Activated T-cell treated with anti-CD3 and anti-CD28 coated beads for 4 hours (primary cell): ENCODE results near the gene KCNJ14.
"Not testable (repeated sequence)": the region's sequence is repeated elsewhere in the genome, so short reads cannot be mapped to it uniquely, and the experiment has no call there.

ENCODE experiments used
- DNase-seq: peaks from one replicate; pipeline ENCODE4 v3.0.0-alpha.2; 2020

KCNJ14 gene

DNA sequence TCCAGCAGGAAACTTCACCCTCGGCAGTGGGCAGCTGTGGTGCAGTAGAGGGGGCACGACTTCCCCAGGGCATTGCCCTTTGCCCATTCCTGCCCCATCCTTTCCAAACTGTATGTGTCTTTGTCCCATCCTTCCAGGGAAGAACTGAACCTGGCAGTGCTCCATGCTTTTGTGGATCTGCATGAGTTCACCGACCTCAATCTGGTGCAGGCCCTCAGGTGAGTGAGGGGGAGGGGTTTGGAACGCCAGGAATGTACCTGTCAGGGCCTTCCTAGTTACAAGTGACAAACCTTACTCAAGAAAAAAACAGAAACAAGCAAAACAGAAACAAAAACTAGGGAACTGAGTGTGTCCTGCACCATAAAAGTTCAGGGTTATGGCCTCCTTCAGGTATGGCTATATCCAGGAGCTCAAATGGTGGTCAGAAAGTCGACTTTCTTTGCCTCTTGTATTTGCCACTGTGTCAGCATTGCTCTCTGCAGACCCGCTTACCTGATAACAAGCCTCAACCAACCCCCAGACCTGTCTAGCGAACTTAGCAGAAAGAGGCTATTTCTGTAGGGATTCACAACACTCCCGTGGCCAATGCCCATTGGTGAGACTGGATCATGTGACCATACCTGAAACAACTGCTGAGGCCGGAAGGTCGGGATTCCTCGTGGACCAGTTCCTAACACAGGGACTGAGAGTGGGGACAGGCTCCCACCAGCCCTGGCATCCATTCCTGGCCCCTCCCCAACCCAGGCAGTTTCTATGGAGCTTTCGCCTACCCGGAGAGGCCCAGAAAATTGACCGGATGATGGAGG is 18.0 kb downstream of the KCNJ14 start:
- no peak for DNase-seq

DNA sequence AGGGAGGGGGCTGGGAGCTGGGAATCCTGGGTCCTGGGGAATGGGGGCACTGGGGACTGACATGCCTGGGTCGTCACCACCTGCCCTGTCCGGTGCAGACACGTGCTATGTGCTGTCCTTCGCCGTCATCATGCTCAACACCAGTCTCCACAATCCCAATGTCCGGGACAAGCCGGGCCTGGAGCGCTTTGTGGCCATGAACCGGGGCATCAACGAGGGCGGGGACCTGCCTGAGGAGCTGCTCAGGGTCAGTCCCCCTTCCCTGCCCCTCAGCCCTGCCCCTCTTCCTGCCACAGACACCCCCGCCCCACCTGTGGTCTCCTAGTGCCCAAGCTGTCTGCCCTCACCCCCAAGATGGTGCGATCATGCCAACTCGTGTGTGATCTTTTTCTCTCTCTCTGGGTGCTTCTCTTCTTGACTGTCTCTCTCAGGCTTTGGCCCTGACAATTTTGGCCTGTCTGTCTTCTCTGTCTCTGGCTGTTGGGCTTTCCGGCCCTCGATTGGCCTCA is 18.8 kb downstream of the KCNJ14 start:
- no peak for DNase-seq

- no peak for DNase-seq
Observed at GRCh38 chr19:48475369-48476068, 20.1 kb downstream of the KCNJ14 start.

- no peak for DNase-seq
Observed at GRCh38 chr19:48476176-48476575, 20.8 kb downstream of the KCNJ14 start.

GRCh38 chr19:48477067-48477685 is 21.8 kb downstream of the KCNJ14 start:
- no peak for DNase-seq

DNA sequence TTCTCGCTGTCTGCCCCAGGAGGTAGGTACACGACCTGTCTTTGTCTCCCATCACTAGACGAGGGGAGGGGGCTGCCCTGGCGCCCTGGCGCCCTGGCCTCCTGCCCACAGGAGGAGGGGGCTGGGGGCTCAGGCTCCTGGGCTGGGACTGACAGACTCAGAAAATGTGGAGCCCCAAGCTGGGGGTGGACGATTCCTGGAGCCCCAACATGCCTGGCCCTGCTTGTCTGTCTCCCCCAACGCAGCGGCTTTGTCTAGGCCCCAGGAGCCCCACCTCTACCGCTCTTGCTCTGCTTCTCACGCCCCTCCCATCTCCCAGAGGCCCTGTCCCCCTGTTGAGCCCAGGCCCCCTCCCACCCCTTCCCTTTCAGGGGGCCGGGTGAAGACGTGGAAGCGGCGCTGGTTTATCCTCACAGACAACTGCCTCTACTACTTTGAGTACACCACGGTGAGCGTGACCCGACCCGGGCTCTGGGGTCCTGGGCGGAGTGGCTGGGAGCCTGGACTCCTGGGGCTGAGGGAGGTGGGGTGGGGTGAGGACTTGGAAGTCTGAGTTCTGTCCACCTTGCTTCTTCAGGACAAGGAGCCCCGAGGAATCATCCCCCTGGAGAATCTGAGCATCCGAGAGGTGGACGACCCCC is 22.4 kb downstream of the KCNJ14 start:
- DNase-seq: no peak

- DNase-seq: no peak
Observed at GRCh38 chr19:48478339-48479256, 23.2 kb downstream of the KCNJ14 start.

DNA sequence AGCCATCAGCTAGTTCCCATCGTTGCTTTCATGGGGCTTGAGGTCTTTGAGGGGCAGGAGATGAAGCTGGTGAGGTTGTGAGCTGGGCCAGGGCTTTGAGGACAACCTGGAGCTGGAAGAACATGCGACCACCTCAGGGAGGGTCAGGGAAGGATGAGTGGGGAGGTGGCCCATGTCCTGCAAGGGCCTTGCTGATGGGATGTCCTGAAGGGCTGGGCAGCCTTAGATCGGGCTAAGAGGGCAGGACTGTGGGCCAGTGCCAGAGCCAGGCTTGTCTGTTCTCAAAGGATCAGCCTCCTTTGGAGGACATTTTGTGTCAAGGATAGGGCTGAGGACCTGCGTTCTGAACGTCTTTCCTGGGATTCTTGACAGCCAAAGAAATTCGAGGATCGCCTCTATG is 24.3 kb downstream of the KCNJ14 start:
- no peak for DNase-seq

- no peak for DNase-seq
Observed at GRCh38 chr19:48480183-48480557, 24.8 kb downstream of the KCNJ14 start.

GRCh38 chr19:48480558-48481500 is 25.5 kb downstream of the KCNJ14 start:
- DNase-seq: no peak

DNA sequence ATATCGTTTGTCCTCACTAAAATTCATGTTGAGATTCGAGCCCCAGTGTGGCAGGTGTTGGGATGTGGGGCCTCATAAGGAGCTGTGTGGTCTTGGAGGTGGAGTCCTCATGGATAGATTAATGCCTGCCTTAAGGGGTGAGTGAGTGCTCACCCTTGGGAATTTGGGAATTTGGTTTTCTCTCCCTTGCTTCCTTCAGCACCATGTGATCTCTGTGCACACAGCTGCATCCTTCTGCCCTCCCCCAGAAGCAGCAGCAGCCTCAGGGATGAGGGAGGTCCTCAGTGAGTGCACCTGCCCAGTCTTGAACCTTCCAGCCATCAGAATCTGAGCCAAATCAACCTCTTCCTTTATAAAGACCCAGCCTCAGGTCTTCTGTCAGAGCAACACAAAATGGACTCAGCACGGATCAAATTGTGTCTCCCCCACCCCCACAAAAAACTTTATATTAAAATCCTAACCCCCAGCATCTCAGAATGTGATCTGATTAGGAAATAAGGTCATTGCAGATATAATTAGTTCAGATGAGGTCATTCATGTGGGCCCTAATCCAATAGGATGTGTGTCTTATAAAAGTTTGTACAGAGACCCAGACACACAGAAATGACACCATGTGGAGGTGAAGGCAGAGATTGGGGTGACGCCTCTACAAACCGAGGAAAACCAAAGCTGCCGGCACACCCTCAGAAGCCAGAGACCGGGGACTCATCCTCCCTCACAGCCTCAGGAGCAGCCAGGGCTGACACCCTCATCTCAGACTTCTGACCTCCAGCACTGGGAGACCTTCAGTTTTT is 26.7 kb downstream of the KCNJ14 start:
- no peak for DNase-seq

- DNase-seq: no peak
Observed at GRCh38 chr19:48483301-48483700, 27.9 kb downstream of the KCNJ14 start.

DNA sequence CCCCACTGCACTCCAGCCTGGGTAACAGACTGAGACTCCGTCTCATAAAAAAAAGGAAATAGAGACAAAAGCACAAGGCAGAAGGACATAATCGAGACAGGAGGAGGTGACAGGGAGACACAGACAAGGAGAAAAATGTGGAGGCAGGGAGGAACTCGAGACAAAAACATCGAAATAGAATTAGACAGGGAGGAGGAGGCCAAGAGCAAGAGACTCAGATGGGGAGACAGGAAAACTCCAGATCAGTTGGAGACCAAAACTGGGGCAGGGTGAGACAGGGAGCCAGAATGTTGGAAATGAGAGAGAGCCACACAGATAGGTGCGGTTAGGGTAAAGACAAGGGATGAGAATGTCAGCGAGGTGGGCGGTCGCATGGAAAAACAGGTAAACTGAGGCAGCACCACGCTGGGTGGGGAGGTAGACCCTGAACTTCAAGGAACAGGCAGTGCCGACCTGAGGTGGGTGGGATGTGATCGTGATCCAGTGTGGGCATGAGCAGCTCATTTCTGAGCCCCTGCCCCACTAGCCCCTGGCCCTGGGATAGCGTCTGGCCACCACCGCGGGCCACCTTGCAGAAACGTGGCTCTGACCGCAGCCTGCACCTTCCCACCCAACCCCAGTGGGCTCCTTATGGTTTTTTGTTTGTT is 29.0 kb downstream of the KCNJ14 start:
- DNase-seq: no peak

DNA sequence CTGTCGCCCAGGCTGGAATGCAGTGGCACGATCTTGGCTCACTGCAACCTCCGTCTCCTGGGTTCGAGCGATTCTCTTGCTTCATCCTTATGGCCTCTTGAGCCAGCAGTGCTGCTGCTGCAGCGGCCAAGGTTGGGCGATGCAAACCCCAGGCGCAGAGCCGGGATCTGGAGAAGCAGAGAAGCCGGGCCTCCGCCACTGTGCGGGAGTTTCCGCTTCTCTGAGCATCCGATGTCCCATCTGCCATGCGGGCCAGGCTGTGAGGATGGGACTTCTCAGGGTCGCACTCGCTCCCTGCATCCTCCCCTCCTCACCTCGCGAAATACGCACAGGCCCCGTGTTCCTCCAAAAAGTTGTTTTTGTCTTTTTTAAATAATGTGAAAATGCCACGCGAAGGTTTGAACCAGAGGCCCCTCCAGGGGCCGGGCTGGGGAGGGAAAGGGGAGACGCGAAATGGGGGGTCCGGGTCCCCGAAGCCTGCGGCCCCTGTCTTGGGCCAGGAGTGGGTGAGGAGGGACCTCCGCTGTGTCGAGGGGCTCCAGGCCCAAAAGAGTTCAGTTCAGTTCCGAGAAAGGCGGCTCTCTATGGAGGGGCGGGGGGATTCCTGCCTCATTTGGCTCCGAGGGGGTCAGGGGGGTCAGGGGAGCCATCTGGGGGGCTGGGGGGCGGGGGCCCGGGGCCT is 29.7 kb downstream of the KCNJ14 start:
- DNase-seq: no peak

DNA sequence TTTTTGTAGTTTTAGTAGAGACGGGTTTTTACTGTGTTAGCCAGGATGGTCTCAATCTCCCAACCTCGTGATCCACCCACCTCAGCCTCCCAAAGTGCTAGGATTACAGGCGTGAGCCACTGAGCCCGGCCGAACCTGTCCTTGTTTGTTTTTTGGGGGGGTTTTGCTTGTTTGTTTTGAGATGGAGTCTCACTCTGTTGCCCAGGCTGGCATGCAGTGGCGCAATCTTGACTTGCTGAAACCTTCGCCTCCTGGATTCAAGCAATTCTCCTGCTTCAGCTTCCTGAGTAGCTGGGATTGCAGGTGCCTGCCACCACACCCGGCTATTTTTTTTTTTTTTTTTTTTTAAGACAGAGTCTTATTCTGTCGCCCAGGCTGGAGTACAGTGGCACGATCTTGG is 31.3 kb downstream of the KCNJ14 start:
- DNase-seq: not testable (repeated sequence)

DNA sequence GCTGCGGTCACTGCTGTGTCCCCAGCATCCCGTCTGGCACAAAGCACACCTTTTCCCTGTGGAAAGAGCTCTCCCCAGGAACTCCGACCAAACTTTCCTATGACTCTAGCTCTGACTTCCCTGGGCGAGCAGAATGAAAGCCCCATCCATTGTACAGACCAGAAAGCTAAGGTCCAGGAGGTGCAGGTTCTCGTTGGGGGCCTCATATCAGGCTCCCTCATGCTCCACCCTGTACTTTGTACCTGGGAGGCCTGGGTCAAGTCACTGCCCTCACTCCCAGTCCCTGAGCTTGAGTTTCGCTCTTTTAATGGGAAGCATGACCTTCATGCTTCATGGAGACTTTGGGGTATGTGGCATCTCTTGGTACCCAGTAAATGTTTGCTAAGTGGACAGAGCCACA is 32.2 kb downstream of the KCNJ14 start:
- no peak for DNase-seq

GRCh38 chr19:48487948-48488347 is 32.6 kb downstream of the KCNJ14 start:
- no peak for DNase-seq

GRCh38 chr19:48488478-48488877 is 33.1 kb downstream of the KCNJ14 start:
- DNase-seq: not testable (repeated sequence)
